HFF-Myc (cell line): ENCODE data around the gene NAPB.

ENCODE experiments used
- DNase-seq: peaks from one replicate; pipeline ENCODE4 v3.0.0-alpha.2; 2011; ENCODE audit warnings: low read depth; ENCODE audit errors: extremely low read depth
- H3K4me3 ChIP-seq: replicated peaks from 2 replicates; pipeline ENCODE4 v1.5.1; 2011; ENCODE audit warnings: low read depth, mild to moderate bottlenecking, control low read depth, low read length
- CTCF ChIP-seq: IDR thresholded peaks from 2 replicates; pipeline ENCODE4 v1.5.1; 2012; ENCODE audit warnings: mild to moderate bottlenecking, low read depth, low read length, control low read depth; ENCODE audit errors: missing control alignments

The NAPB gene

GRCh38 chr20:23331450-23332350, 89.6 kb downstream of the NAPB start:
- DNase-seq, result no peak
- H3K4me3 ChIP-seq, result no peak overlapping the region
- TF ChIP-seq CTCF, result no peak

GRCh38 chr20:23327617-23328333, 93.5 kb downstream of the NAPB start:
- no peak for TF ChIP-seq CTCF

DNA sequence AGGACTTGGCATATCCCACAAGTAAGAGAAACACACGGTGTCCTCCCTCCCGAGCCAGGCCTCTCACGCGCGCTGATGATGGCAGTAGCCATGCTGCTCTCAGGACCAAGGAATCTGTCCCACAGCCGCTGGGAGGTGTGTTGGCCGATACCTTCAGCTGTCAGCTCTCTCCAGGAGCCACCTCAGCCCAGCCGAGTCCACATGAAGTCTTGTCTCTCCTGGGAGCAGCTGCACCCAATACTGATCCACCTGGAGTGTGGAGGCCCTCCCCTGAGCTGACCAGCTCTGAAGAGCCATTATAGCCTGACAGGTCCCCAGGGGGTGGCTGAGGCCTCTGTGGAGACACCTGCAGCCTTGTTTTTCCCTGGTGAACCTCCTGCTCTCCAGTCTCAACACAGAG, 94.5 kb downstream of the NAPB start:
- H3K4me3 ChIP-seq, result no peak overlapping the region
- no peak for TF ChIP-seq CTCF
- DNase-seq, result no peak

More at GRCh38 chr20:23327617-23328333, 93.5 kb downstream of the NAPB start:
- H3K4me3 ChIP-seq, result no peak overlapping the region
- no peak for DNase-seq

DNA sequence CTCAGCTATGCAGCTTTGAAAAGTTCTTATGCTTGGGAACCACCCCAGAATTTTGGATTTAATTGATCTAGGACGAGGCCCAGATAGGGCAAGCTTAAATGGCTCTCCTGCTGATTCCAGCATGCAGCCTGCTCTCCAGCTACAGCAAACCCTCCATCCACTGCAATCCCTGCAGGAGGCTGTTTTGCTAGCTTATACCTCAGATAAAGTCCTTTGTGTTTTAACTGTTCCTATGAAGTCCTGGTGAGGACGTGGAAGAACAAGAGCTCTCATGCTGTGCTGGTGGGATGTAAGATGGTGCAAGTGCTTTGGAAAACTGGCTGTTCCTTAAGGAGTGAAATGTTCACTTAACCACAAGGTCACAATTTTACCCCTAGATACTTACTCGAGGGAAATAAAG, 96.2 kb downstream of the NAPB start:
- TF ChIP-seq CTCF, result no peak
- H3K4me3 ChIP-seq, result no peak overlapping the region
- no peak for DNase-seq
